ENCODE results near the gene PNMA1. TPM values are rescaled to one million over a fixed set of nuclear protein-coding genes. Genes with fewer than 3 reads are reported as not detected.

PNMA1 gene
- total RNA-seq, 1 donor from 2014 or later: 15.1 TPM

GRCh38 chr14:73725116-73726024 is 11.2 kb upstream of the PNMA1 start:
- Histone ChIP-seq H3K4me3 (ENCODE audit: low read length in 3 of 3) (peak overlapping the region in 2 of 3 donors; percentile 12 to 63), H3K9ac (ENCODE audit: low read depth in 1 of 3, low read length in 3 of 3) (peak overlapping the region in 2 of 3 donors; percentile 69 to 70), H3K9me3 (ENCODE audit: control insufficient read depth in 3 of 3, low read length in 3 of 3) (no peaks in the 10 kb centered on the region), H3K36me3 (ENCODE audit: control insufficient read depth in 3 of 3, insufficient read depth in 3 of 3, low read length in 3 of 3) (peaks cover 63 to 69% (median 65%) of the 10 kb centered on the region in 3 donors), H3K27ac (ENCODE audit: low read depth, low read length) (peak overlapping the region; percentile 87), H3K4me1 (ENCODE audit: control insufficient read depth in 3 of 3, insufficient read depth in 3 of 3, low read length in 3 of 3) (peaks cover 63 to 78% (median 76%) of the 10 kb centered on the region in 3 donors), H3K27me3 (ENCODE audit: control insufficient read depth in 3 of 3, insufficient read depth in 3 of 3, low read length in 3 of 3) (no peaks in the 10 kb centered on the region)

- no peaks in the 10 kb centered on the region for H3K27me3 ChIP-seq (ENCODE audit: control insufficient read depth in 3 of 3, insufficient read depth in 3 of 3, low read length in 3 of 3)
- peaks cover 63 to 78% (median 76%) of the 10 kb centered on the region in 3 donors for H3K4me1 ChIP-seq (ENCODE audit: control insufficient read depth in 3 of 3, insufficient read depth in 3 of 3, low read length in 3 of 3)
- H3K9me3 ChIP-seq (ENCODE audit: control insufficient read depth in 3 of 3, low read length in 3 of 3): no peaks in the 10 kb centered on the region
- H3K27ac ChIP-seq (ENCODE audit: low read depth, low read length): peak overlapping the region; percentile 87
- peak overlapping the region; percentile 3 to 63 (median 7) for H3K4me3 ChIP-seq (ENCODE audit: low read length in 3 of 3)
- peaks cover 63 to 67% (median 63%) of the 10 kb centered on the region in 3 donors for H3K36me3 ChIP-seq (ENCODE audit: control insufficient read depth in 3 of 3, insufficient read depth in 3 of 3, low read length in 3 of 3)
- peak overlapping the region; percentile 66 to 70 (median 69) for H3K9ac ChIP-seq (ENCODE audit: low read depth in 1 of 3, low read length in 3 of 3)
Observed at GRCh38 chr14:73724696-73725095, 10.5 kb upstream of the PNMA1 start.

- H3K27ac ChIP-seq (ENCODE audit: low read depth, low read length): peak overlapping the region; percentile 87
- H3K27me3 ChIP-seq (ENCODE audit: control insufficient read depth in 3 of 3, insufficient read depth in 3 of 3, low read length in 3 of 3): no peaks in the 10 kb centered on the region
- peak overlapping the region; percentile 66 to 70 (median 69) for H3K9ac ChIP-seq (ENCODE audit: low read depth in 1 of 3, low read length in 3 of 3)
- peak overlapping the region; percentile 33 to 63 (median 52) for H3K4me3 ChIP-seq (ENCODE audit: low read length in 3 of 3)
- no peaks in the 10 kb centered on the region for H3K9me3 ChIP-seq (ENCODE audit: control insufficient read depth in 3 of 3, low read length in 3 of 3)
- peaks cover 61 to 73% (median 71%) of the 10 kb centered on the region in 3 donors for H3K4me1 ChIP-seq (ENCODE audit: control insufficient read depth in 3 of 3, insufficient read depth in 3 of 3, low read length in 3 of 3)
- peaks cover 61 to 66% (median 62%) of the 10 kb centered on the region in 3 donors for H3K36me3 ChIP-seq (ENCODE audit: control insufficient read depth in 3 of 3, insufficient read depth in 3 of 3, low read length in 3 of 3)
Observed at GRCh38 chr14:73723797-73724661, 9.8 kb upstream of the PNMA1 start.

- H3K4me3 ChIP-seq (ENCODE audit: low read length in 3 of 3): peak overlapping the region; percentile 13 to 52 (median 33)
- peaks cover 62 to 68% (median 63%) of the 10 kb centered on the region in 3 donors for H3K36me3 ChIP-seq (ENCODE audit: control insufficient read depth in 3 of 3, insufficient read depth in 3 of 3, low read length in 3 of 3)
- peak overlapping the region; percentile 87 for H3K27ac ChIP-seq (ENCODE audit: low read depth, low read length)
- H3K27me3 ChIP-seq (ENCODE audit: control insufficient read depth in 3 of 3, insufficient read depth in 3 of 3, low read length in 3 of 3): no peaks in the 10 kb centered on the region
- peak overlapping the region; percentile 66 to 70 (median 69) for H3K9ac ChIP-seq (ENCODE audit: low read depth in 1 of 3, low read length in 3 of 3)
- H3K9me3 ChIP-seq (ENCODE audit: control insufficient read depth in 3 of 3, low read length in 3 of 3): no peaks in the 10 kb centered on the region
- H3K4me1 ChIP-seq (ENCODE audit: control insufficient read depth in 3 of 3, insufficient read depth in 3 of 3, low read length in 3 of 3): peaks cover 56 to 70% (median 65%) of the 10 kb centered on the region in 3 donors
Observed at GRCh38 chr14:73723406-73723796, 9.2 kb upstream of the PNMA1 start.

- peaks cover 68 to 72% (median 70%) of the 10 kb centered on the region in 3 donors for H3K36me3 ChIP-seq (ENCODE audit: control insufficient read depth in 3 of 3, insufficient read depth in 3 of 3, low read length in 3 of 3)
- H3K27me3 ChIP-seq (ENCODE audit: control insufficient read depth in 3 of 3, insufficient read depth in 3 of 3, low read length in 3 of 3): no peaks in the 10 kb centered on the region
- no peak overlapping the region for H3K4me3 ChIP-seq (ENCODE audit: low read length in 3 of 3)
- H3K27ac ChIP-seq (ENCODE audit: low read depth, low read length): peak overlapping the region; percentile 87
- peak overlapping the region in 1 of 3 donors; percentile 11 for H3K9ac ChIP-seq (ENCODE audit: low read depth in 1 of 3, low read length in 3 of 3)
- no peaks in the 10 kb centered on the region for H3K9me3 ChIP-seq (ENCODE audit: control insufficient read depth in 3 of 3, low read length in 3 of 3)
- peaks cover 53 to 70% (median 65%) of the 10 kb centered on the region in 3 donors for H3K4me1 ChIP-seq (ENCODE audit: control insufficient read depth in 3 of 3, insufficient read depth in 3 of 3, low read length in 3 of 3)
Observed at GRCh38 chr14:73722581-73722980, 8.4 kb upstream of the PNMA1 start.

GRCh38 chr14:73721101-73721821 is 7.1 kb upstream of the PNMA1 start:
- peak overlapping the region; percentile 31 for H3K27ac ChIP-seq (ENCODE audit: low read depth, low read length)

GRCh38 chr14:73720636-73721035 is 6.5 kb upstream of the PNMA1 start:
- Histone ChIP-seq H3K27me3 (ENCODE audit: control insufficient read depth in 3 of 3, insufficient read depth in 3 of 3, low read length in 3 of 3) (no peaks in the 10 kb centered on the region), H3K9me3 (ENCODE audit: control insufficient read depth in 3 of 3, low read length in 3 of 3) (no peaks in the 10 kb centered on the region), H3K27ac (ENCODE audit: low read depth, low read length) (peak overlapping the region; percentile 31), H3K36me3 (ENCODE audit: control insufficient read depth in 3 of 3, insufficient read depth in 3 of 3, low read length in 3 of 3) (peaks cover 53 to 69% (median 59%) of the 10 kb centered on the region in 3 donors), H3K4me1 (ENCODE audit: control insufficient read depth in 3 of 3, insufficient read depth in 3 of 3, low read length in 3 of 3) (peaks cover 34 to 51% (median 45%) of the 10 kb centered on the region in 3 donors), H3K9ac (ENCODE audit: low read depth in 1 of 3, low read length in 3 of 3) (no peak overlapping the region), H3K4me3 (ENCODE audit: low read length in 3 of 3) (no peak overlapping the region)

More at GRCh38 chr14:73721101-73721821, 7.1 kb upstream of the PNMA1 start:
- Histone ChIP-seq H3K27me3 (ENCODE audit: control insufficient read depth in 3 of 3, insufficient read depth in 3 of 3, low read length in 3 of 3) (no peaks in the 10 kb centered on the region), H3K9me3 (ENCODE audit: control insufficient read depth in 3 of 3, low read length in 3 of 3) (no peaks in the 10 kb centered on the region), H3K36me3 (ENCODE audit: control insufficient read depth in 3 of 3, insufficient read depth in 3 of 3, low read length in 3 of 3) (peaks cover 56 to 69% (median 59%) of the 10 kb centered on the region in 3 donors), H3K4me1 (ENCODE audit: control insufficient read depth in 3 of 3, insufficient read depth in 3 of 3, low read length in 3 of 3) (peaks cover 40 to 57% (median 51%) of the 10 kb centered on the region in 3 donors), H3K9ac (ENCODE audit: low read depth in 1 of 3, low read length in 3 of 3) (no peak overlapping the region), H3K4me3 (ENCODE audit: low read length in 3 of 3) (no peak overlapping the region)

GRCh38 chr14:73719791-73720190 is 5.6 kb upstream of the PNMA1 start:
- no peak overlapping the region for H3K27ac ChIP-seq (ENCODE audit: low read depth, low read length)
- no peak overlapping the region for H3K4me3 ChIP-seq (ENCODE audit: low read length in 3 of 3)
- H3K36me3 ChIP-seq (ENCODE audit: control insufficient read depth in 3 of 3, insufficient read depth in 3 of 3, low read length in 3 of 3): peaks cover 47 to 68% (median 52%) of the 10 kb centered on the region in 3 donors

GRCh38 chr14:73719361-73719760 is 5.2 kb upstream of the PNMA1 start:
- Histone ChIP-seq H3K36me3 (ENCODE audit: control insufficient read depth in 3 of 3, insufficient read depth in 3 of 3, low read length in 3 of 3) (peaks cover 47 to 66% (median 52%) of the 10 kb centered on the region in 3 donors), H3K27ac (ENCODE audit: low read depth, low read length) (no peak overlapping the region), H3K9me3 (ENCODE audit: control insufficient read depth in 3 of 3, low read length in 3 of 3) (no peaks in the 10 kb centered on the region), H3K27me3 (ENCODE audit: control insufficient read depth in 3 of 3, insufficient read depth in 3 of 3, low read length in 3 of 3) (no peaks in the 10 kb centered on the region), H3K4me1 (ENCODE audit: control insufficient read depth in 3 of 3, insufficient read depth in 3 of 3, low read length in 3 of 3) (peaks cover 25 to 41% (median 36%) of the 10 kb centered on the region in 3 donors), H3K4me3 (ENCODE audit: low read length in 3 of 3) (no peak overlapping the region), H3K9ac (ENCODE audit: low read depth in 1 of 3, low read length in 3 of 3) (peak overlapping the region in 1 of 3 donors; percentile 8)

More at GRCh38 chr14:73719791-73720190, 5.6 kb upstream of the PNMA1 start:
- Histone ChIP-seq H3K4me1 (ENCODE audit: control insufficient read depth in 3 of 3, insufficient read depth in 3 of 3, low read length in 3 of 3) (peaks cover 25 to 42% (median 37%) of the 10 kb centered on the region in 3 donors), H3K27me3 (ENCODE audit: control insufficient read depth in 3 of 3, insufficient read depth in 3 of 3, low read length in 3 of 3) (no peaks in the 10 kb centered on the region), H3K9me3 (ENCODE audit: control insufficient read depth in 3 of 3, low read length in 3 of 3) (no peaks in the 10 kb centered on the region), H3K9ac (ENCODE audit: low read depth in 1 of 3, low read length in 3 of 3) (no peak overlapping the region)
